Astrocyte (in vitro differentiated cells and primary cell): Measurements from ENCODE around the gene GOLGA8J.

Experiments used
- CTCF ChIP-seq: IDR thresholded peaks from 2 replicates; pipeline ENCODE4 v1.5.1; 2011; ENCODE audit warnings: low read depth, mild to moderate bottlenecking, inconsistent platforms, low read length, moderate library complexity; ENCODE audit not compliant: insufficient read depth
- EZH2 ChIP-seq: IDR thresholded peaks from 2 replicates; pipeline ENCODE4 v1.6.1; 2012; ENCODE audit warnings: mild to moderate bottlenecking, low read length, inconsistent platforms; ENCODE audit not compliant: insufficient read depth

- no peak for TF ChIP-seq CTCF
- no peak for TF ChIP-seq EZH2
Observed at GRCh38 chr15:30033763-30034162, 49.0 kb upstream of the GOLGA8J start.
